ENCODE measurements around the gene PHOSPHO1.
A peak's percentile ranks its signal among the peaks of the same experiment; 100 is the strongest.
"Not testable (repeated sequence)": the region's sequence is repeated elsewhere in the genome, so short reads cannot be mapped to it uniquely, and the experiment has no call there.

The PHOSPHO1 gene

GRCh38 chr17:49261540-49261939, 31.0 kb upstream of the PHOSPHO1 start:
- not testable (repeated sequence) for H3K27ac ChIP-seq (ENCODE audit: insufficient read depth, low read length, poor library complexity, severe bottlenecking); H3K27me3 ChIP-seq (replicated peaks; ENCODE audit: control insufficient read depth, insufficient read depth, low read length, poor library complexity, severe bottlenecking)

GRCh38 chr17:49260817-49261291, 30.3 kb upstream of the PHOSPHO1 start:
- Histone ChIP-seq H3K36me3 (ENCODE audit: control insufficient read depth, insufficient read depth, low read length) (no peaks in the 10 kb centered on the region), H3K4me1 (ENCODE audit: control insufficient read depth, insufficient read depth, low read length, poor library complexity, severe bottlenecking) (peaks cover 11% of the 10 kb centered on the region), H3K27ac (ENCODE audit: insufficient read depth, low read length, poor library complexity, severe bottlenecking) (no peak overlapping the region), H3K27me3 (replicated peaks; ENCODE audit: control insufficient read depth, insufficient read depth, low read length, poor library complexity, severe bottlenecking) (no peaks in the 10 kb centered on the region), H3K9me3 (ENCODE audit: control insufficient read depth, low read length) (no peaks in the 10 kb centered on the region), H3K4me3 (ENCODE audit: insufficient read depth, low read depth, low read length, poor library complexity, severe bottlenecking) (peak overlapping the region; percentile 58)
- no peak for DNase-seq

More at GRCh38 chr17:49261540-49261939, 31.0 kb upstream of the PHOSPHO1 start:
- H3K36me3 ChIP-seq (ENCODE audit: control insufficient read depth, insufficient read depth, low read length); H3K9me3 ChIP-seq (ENCODE audit: control insufficient read depth, low read length); DNase-seq; H3K4me3 ChIP-seq (ENCODE audit: insufficient read depth, low read depth, low read length, poor library complexity, severe bottlenecking): not testable (repeated sequence)
- H3K4me1 ChIP-seq (ENCODE audit: control insufficient read depth, insufficient read depth, low read length, poor library complexity, severe bottlenecking), result peaks cover 11% of the 10 kb centered on the region

- Histone ChIP-seq H3K4me3 (ENCODE audit: insufficient read depth, low read depth, low read length, poor library complexity, severe bottlenecking) (peak overlapping the region; percentile 58), H3K4me1 (ENCODE audit: control insufficient read depth, insufficient read depth, low read length, poor library complexity, severe bottlenecking) (peaks cover 11% of the 10 kb centered on the region), H3K36me3 (ENCODE audit: control insufficient read depth, insufficient read depth, low read length) (no peaks in the 10 kb centered on the region), H3K9me3 (ENCODE audit: control insufficient read depth, low read length) (no peaks in the 10 kb centered on the region), H3K27me3 (replicated peaks; ENCODE audit: control insufficient read depth, insufficient read depth, low read length, poor library complexity, severe bottlenecking) (no peaks in the 10 kb centered on the region), H3K27ac (ENCODE audit: insufficient read depth, low read length, poor library complexity, severe bottlenecking) (no peak overlapping the region)
- DNase-seq, result peak; percentile 14 to 29 (median 24)
These were observed 29.6 kb upstream of the PHOSPHO1 start for GRCh38 chr17:49260011-49260816.

- H3K27ac ChIP-seq (ENCODE audit: insufficient read depth, low read length, poor library complexity, severe bottlenecking), result no peak overlapping the region
These were observed 29.1 kb upstream of the PHOSPHO1 start for GRCh38 chr17:49259663-49260010.

GRCh38 chr17:49258394-49258793, 27.8 kb upstream of the PHOSPHO1 start:
- Histone ChIP-seq H3K4me1 (ENCODE audit: control insufficient read depth, insufficient read depth, low read length, poor library complexity, severe bottlenecking) (peaks cover 11% of the 10 kb centered on the region), H3K36me3 (ENCODE audit: control insufficient read depth, insufficient read depth, low read length) (no peaks in the 10 kb centered on the region), H3K4me3 (ENCODE audit: insufficient read depth, low read depth, low read length, poor library complexity, severe bottlenecking) (no peak overlapping the region), H3K27ac (ENCODE audit: insufficient read depth, low read length, poor library complexity, severe bottlenecking) (no peak overlapping the region), H3K9me3 (ENCODE audit: control insufficient read depth, low read length) (no peaks in the 10 kb centered on the region), H3K27me3 (replicated peaks; ENCODE audit: control insufficient read depth, insufficient read depth, low read length, poor library complexity, severe bottlenecking) (no peaks in the 10 kb centered on the region)
- no peak for DNase-seq

More at GRCh38 chr17:49259663-49260010, 29.1 kb upstream of the PHOSPHO1 start:
- H3K27me3 ChIP-seq (replicated peaks; ENCODE audit: control insufficient read depth, insufficient read depth, low read length, poor library complexity, severe bottlenecking), result no peaks in the 10 kb centered on the region
- no peaks in the 10 kb centered on the region for H3K36me3 ChIP-seq (ENCODE audit: control insufficient read depth, insufficient read depth, low read length)
- DNase-seq, result no peak
- H3K9me3 ChIP-seq (ENCODE audit: control insufficient read depth, low read length), result no peaks in the 10 kb centered on the region
- peaks cover 11% of the 10 kb centered on the region for H3K4me1 ChIP-seq (ENCODE audit: control insufficient read depth, insufficient read depth, low read length, poor library complexity, severe bottlenecking)
- peak overlapping the region; percentile 58 for H3K4me3 ChIP-seq (ENCODE audit: insufficient read depth, low read depth, low read length, poor library complexity, severe bottlenecking)

GRCh38 chr17:49255125-49255524, 24.5 kb upstream of the PHOSPHO1 start:
- no peaks in the 10 kb centered on the region for H3K36me3 ChIP-seq (ENCODE audit: control insufficient read depth, insufficient read depth, low read length)
- H3K27ac ChIP-seq (ENCODE audit: insufficient read depth, low read length, poor library complexity, severe bottlenecking), result no peak overlapping the region
- H3K27me3 ChIP-seq (replicated peaks; ENCODE audit: control insufficient read depth, insufficient read depth, low read length, poor library complexity, severe bottlenecking), result no peaks in the 10 kb centered on the region
- peaks cover 5% of the 10 kb centered on the region for H3K4me1 ChIP-seq (ENCODE audit: control insufficient read depth, insufficient read depth, low read length, poor library complexity, severe bottlenecking)
- no peaks in the 10 kb centered on the region for H3K9me3 ChIP-seq (ENCODE audit: control insufficient read depth, low read length)
- no peak overlapping the region for H3K4me3 ChIP-seq (ENCODE audit: insufficient read depth, low read depth, low read length, poor library complexity, severe bottlenecking)
- DNase-seq, result no peak

GRCh38 chr17:49254066-49254465, 23.5 kb upstream of the PHOSPHO1 start:
- no peak overlapping the region for H3K4me3 ChIP-seq (ENCODE audit: insufficient read depth, low read depth, low read length, poor library complexity, severe bottlenecking)
- DNase-seq, result no peak
- no peaks in the 10 kb centered on the region for H3K4me1 ChIP-seq (ENCODE audit: control insufficient read depth, insufficient read depth, low read length, poor library complexity, severe bottlenecking)
- H3K36me3 ChIP-seq (ENCODE audit: control insufficient read depth, insufficient read depth, low read length), result no peaks in the 10 kb centered on the region
- no peak overlapping the region for H3K27ac ChIP-seq (ENCODE audit: insufficient read depth, low read length, poor library complexity, severe bottlenecking)
- no peaks in the 10 kb centered on the region for H3K27me3 ChIP-seq (replicated peaks; ENCODE audit: control insufficient read depth, insufficient read depth, low read length, poor library complexity, severe bottlenecking)
- no peaks in the 10 kb centered on the region for H3K9me3 ChIP-seq (ENCODE audit: control insufficient read depth, low read length)

- Histone ChIP-seq H3K36me3 (ENCODE audit: control insufficient read depth, insufficient read depth, low read length) (no peaks in the 10 kb centered on the region), H3K27me3 (replicated peaks; ENCODE audit: control insufficient read depth, insufficient read depth, low read length, poor library complexity, severe bottlenecking) (no peaks in the 10 kb centered on the region), H3K27ac (ENCODE audit: insufficient read depth, low read length, poor library complexity, severe bottlenecking) (no peak overlapping the region), H3K9me3 (ENCODE audit: control insufficient read depth, low read length) (no peaks in the 10 kb centered on the region), H3K4me3 (ENCODE audit: insufficient read depth, low read depth, low read length, poor library complexity, severe bottlenecking) (no peak overlapping the region), H3K4me1 (ENCODE audit: control insufficient read depth, insufficient read depth, low read length, poor library complexity, severe bottlenecking) (no peaks in the 10 kb centered on the region)
- no peak for DNase-seq
These were observed 21.6 kb upstream of the PHOSPHO1 start for GRCh38 chr17:49252148-49252695.

- no peaks in the 10 kb centered on the region for H3K9me3 ChIP-seq (ENCODE audit: control insufficient read depth, low read length)
- H3K36me3 ChIP-seq (ENCODE audit: control insufficient read depth, insufficient read depth, low read length), result no peaks in the 10 kb centered on the region
- H3K27me3 ChIP-seq (replicated peaks; ENCODE audit: control insufficient read depth, insufficient read depth, low read length, poor library complexity, severe bottlenecking), result no peaks in the 10 kb centered on the region
- no peak overlapping the region for H3K27ac ChIP-seq (ENCODE audit: insufficient read depth, low read length, poor library complexity, severe bottlenecking)
- no peak for DNase-seq
- H3K4me3 ChIP-seq (ENCODE audit: insufficient read depth, low read depth, low read length, poor library complexity, severe bottlenecking), result no peak overlapping the region
- no peaks in the 10 kb centered on the region for H3K4me1 ChIP-seq (ENCODE audit: control insufficient read depth, insufficient read depth, low read length, poor library complexity, severe bottlenecking)
These were observed 19.4 kb upstream of the PHOSPHO1 start for GRCh38 chr17:49249890-49250522.

- no peaks in the 10 kb centered on the region for H3K36me3 ChIP-seq (ENCODE audit: control insufficient read depth, insufficient read depth, low read length)
- H3K4me1 ChIP-seq (ENCODE audit: control insufficient read depth, insufficient read depth, low read length, poor library complexity, severe bottlenecking), result no peaks in the 10 kb centered on the region
- H3K9me3 ChIP-seq (ENCODE audit: control insufficient read depth, low read length), result no peaks in the 10 kb centered on the region
- DNase-seq, result no peak
- H3K27ac ChIP-seq (ENCODE audit: insufficient read depth, low read length, poor library complexity, severe bottlenecking), result no peak overlapping the region
- H3K27me3 ChIP-seq (replicated peaks; ENCODE audit: control insufficient read depth, insufficient read depth, low read length, poor library complexity, severe bottlenecking), result no peaks in the 10 kb centered on the region
- H3K4me3 ChIP-seq (ENCODE audit: insufficient read depth, low read depth, low read length, poor library complexity, severe bottlenecking), result no peak overlapping the region
These were observed 18.8 kb upstream of the PHOSPHO1 start for GRCh38 chr17:49249292-49249794.
